GM18508 (cell line): ENCODE results near the gene GPATCH8.
"Not testable (repeated sequence)": the region's sequence is repeated elsewhere in the genome, so short reads cannot be mapped to it uniquely, and the experiment has no call there.

ENCODE experiments used
- ATAC-seq: cut with Tn5 transposase; IDR thresholded peaks from one replicate; pipeline ENCODE4 v1.9.1; 2021; ENCODE audit warnings: moderate number of reproducible peaks; ENCODE audit not compliant: insufficient read depth, unreplicated experiment

Gene GPATCH8

DNA sequence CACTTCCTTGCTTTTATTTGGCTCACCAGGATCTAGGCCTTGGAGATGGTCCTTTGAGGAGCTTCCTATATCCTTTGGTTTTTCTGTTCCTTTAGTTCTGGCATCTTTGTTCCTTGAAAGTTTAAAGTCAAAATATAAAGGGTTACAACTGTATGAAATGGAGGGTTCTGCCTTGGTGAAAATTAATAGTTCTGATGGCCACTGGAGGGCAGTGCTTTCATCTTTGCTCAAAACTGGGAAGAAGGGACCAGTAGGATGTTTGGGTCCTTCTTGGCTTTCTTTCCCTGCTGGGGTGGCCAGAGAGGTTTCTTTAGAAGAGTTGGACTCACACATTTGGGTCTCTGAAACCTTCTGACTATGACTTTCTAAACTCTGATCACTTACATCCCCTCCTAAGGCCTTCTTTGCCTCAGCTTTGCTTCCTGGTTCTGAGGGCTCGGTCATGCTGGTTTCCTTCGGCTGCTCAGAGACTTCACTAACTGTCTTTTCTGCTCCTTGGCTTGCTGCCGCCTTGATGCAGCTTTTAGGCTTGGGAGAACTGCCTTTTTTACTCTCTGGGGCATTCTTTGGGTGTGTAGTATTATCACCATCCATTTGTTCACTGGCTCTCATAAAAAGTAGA lies 102.9 kb downstream of the GPATCH8 start:
- ATAC-seq = no peak

DNA sequence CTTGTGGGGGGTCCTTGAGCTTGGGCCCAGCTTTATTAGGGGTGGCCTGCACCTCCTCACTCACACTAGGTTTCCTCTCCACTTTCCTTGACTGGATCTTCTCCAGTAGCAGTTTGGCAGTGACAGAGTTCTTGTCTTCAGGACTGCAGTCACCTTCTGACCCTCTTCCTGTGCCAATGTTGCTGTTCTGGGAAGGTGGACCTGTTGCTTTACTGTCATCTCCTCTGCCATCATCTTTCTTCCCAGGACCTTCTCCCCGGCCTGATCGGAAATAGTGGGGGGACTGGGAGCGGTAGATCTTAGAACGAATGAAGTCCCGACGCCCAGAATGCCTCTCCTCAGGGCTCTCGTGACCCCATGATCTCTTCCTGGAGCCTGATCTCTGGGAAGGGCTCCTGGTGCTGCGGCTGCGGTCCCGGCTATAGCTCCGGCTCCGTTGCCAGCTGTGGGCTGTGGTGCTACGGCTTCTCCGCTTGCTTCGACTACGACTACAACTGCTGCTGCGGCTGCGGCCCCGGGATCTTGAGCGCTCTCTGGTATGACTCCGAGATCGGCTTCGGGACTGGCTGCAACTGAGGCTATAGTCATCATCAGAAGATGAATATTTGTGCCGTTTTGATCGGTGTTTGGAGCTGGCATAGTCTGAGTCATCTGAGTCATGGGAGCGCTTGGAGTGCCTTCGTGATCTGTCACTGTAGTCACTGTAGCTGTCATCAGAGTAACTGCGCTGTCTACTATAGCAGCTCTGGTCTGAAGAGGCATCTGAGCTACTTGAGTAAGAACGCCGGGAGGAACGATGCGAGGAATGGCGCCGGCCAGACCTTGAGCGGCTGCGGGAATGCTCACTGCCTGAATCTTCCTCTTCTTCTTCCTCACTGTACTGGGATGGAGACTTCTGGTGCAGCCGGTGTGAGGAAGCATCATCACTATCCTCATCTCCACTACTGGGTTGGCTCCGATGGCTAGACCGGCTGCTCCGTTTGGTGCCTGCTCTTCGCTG lies 104.2 kb downstream of the GPATCH8 start:
- no peak for ATAC-seq

DNA sequence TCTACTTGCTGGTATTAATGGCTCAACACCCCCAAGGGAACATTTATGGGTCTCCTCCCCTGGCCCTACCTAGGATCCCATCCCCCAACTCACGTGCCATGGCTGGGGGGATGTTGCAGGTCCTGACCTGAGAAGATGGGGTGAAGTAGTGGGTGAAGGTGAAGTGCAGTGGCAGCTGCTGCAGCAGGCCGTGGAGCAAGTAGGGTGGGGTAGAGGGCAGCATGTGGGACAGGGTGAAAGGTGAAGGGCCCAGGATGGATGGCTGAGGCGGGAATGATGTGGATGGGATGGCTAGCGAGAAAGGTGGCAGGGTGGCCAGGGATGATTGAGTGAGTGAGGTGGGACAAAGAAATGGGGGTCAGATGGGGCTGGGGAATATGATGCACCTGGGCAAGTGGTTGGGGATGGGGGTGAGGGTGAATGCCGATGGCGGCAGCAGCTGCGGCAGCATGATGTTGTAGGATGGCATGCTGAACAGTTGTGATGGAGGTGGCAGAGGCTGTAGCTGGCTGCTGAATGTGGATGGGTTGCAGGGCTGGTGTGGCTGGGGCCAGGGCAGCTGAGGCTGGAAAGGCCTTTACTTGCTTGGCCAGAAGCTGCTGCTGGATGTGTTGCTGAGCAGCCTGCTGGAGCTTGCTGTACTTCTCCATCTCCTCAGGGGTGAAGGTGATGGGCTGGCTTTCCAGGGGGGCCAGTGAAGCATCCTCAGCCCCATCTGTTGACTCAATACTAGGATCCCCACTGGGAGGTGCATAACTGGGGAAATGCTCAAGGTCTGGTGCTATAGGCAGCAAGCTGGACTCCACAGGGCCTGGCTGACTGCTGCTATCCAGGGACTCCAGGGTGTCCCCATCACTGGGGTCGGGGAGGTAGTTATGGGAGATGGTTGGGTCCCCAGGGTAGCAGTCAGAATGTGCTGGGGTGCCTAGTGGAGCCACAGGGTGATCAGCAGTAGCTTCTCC lies 105.4 kb downstream of the GPATCH8 start:
- no peak for ATAC-seq

DNA sequence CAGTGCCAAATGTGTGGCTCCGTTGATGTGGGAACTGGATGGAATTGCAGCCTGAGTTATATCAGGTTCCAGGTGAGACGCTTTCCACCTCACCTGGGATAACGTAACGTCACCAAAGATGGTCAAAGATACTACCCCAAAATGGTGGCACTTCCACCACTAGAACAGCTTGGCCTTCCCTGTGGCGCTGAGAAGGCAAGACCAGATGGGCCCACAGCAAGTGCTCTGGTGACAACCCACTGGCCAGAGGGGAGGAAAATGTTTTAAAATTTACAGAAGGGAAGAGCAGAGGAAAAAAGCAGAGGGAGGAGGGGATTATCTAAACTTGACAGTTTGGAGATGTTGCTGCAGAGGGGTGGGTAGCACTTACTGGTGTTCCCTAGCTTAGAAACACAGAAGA lies 106.3 kb downstream of the GPATCH8 start:
- ATAC-seq = no peak

DNA sequence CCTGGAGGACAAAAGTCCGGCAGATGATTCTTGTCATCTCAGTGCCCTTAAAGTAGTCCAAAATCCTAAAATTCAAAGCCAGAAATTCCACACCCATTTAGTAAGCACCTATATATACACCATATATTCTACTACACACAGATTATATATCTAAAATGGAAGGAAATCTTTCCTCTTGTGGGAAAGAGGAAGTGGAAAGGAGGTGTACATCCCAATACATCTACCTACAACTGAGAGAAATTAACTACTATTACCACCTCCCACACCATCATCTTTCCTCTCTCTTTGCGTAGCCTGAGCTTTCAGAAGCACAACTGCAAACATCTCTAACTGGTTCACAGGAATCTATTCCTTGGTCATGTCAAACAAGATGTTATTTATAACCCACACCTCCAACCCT lies 108.4 kb downstream of the GPATCH8 start:
- ATAC-seq = no peak

DNA sequence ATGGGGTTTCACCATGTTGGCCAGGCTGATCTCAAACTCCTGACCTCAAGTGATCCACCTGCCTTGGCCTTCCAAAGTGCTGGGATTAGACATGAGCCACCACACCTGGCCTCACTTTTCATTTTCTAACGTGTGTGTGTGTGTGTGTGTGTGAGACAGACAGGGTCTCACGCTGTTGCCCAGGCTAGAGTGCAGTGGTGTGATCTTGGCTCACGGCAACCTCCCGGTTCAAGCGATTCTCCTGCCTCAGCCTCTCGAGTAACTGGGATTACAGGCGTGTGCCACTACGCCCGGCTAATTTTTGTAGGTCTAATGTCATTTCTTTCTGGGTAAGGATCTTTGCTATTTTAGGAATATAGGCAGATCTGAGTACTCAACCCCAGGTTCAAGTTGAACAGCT lies 109.1 kb downstream of the GPATCH8 start:
- not testable (repeated sequence) for ATAC-seq

DNA sequence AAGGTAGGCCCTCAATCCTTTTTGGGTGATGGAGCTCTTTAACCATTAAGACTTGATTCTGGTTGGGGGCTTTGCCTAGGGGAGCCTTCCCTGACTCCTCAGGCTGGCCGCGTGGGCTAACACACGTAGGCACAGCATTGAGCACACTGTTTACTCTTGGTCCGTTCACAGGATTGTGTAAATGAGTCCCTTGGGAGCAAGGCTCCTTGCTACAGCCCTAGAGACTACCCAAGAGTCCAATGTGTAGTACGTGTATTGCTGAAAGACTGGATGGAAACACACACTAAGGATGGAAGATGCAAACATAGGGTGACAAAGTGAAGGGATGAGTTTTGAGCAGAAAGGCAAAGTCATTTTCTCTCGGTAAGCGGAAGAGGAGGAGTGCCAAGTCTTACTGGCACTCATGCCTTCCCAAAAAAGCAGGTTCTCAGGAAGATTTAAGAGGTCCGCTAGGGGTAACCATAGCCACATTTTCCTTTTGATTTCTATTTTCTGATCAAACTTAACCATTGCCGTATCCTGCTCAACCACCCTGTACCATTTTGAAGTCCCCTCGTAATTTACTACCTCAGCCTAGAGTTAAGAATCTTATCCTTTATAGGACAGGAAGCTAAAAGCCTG lies 112.8 kb downstream of the GPATCH8 start:
- no peak for ATAC-seq

DNA sequence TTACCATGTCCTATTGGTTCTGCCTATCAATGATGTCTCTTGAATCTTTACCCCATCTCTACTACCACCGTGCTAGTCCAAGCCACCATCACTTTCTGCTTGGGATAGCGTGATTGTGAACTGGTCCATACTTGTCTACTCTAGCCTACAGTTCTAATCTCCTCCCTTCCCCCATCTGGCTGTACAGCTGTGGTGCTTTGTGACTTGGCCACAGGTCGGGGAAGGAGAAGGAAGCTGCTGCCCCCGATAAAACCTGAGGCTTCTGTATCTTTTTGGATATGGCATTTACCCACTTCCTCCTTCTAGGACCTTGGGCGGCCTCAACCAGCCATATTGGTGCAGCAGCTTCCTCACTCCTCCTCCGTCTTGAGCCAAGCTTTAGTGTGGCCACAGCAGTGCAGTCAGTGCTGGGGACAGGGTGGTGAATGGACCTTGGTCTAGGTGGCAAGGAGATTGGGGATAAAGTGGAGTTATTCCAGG lies 113.4 kb downstream of the GPATCH8 start:
- no peak for ATAC-seq

DNA sequence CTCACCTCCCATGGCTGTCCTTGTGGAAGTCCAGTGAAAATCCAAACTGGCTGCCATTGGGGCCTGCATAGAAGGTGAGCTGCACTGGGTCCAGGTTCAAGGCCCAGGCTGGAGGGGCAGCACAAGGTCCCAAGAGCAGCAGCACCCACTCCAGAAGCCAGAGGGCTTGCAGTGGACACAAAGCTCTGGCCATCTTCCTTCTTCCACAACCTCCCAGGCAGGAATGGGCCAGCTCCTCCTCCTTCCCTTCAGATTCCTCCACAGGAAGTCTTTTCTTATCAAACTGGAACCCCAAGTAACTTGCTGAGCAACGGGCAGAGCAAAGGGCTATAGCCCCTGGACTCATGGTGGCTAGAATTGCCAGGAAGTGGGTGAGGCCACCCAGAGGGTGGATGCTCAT lies 113.9 kb downstream of the GPATCH8 start, which contains the start of gene ITGA2B:
ITGA2B (minus strand) TSS at position 369 of the 400 bp plus-strand sequence; CDS start at position 193, 176 bp downstream.
- ATAC-seq = no peak

DNA sequence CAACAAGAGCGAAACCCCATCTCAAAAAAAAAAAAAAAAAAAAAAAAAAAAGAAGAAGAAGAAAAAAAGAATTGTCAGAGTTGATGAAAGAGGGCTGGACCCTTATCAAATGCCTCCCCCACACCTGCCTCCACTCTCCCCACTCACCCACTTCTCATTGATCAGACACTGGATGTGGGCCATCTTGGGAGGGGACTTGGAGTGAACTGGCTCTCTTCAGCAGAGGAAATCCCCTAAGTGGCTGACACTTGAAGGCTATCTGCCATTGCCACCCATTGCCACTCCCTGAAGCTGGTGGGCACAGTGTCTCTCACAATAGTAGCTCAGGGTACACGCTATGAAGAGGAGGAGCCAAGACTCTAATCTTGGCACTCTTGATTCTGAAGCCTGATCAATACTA lies 115.4 kb downstream of the GPATCH8 start:
- no peak for ATAC-seq

DNA sequence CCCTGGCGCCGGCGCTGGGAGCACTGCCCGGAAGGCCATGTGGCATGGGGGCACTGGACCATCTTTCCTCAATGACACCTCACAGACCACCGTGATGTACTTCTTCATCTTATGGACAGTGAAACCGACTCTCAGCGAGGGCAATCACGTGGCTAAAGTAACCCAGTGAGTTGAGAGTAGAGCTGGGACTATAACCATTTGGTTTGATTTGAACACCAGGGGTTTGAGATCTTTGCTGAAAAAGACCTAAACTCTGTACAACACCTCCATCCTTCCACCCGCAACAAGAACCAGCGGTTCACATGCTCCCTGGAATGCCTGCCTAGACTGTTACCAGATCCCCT lies 117.1 kb downstream of the GPATCH8 start:
- ATAC-seq = no peak

DNA sequence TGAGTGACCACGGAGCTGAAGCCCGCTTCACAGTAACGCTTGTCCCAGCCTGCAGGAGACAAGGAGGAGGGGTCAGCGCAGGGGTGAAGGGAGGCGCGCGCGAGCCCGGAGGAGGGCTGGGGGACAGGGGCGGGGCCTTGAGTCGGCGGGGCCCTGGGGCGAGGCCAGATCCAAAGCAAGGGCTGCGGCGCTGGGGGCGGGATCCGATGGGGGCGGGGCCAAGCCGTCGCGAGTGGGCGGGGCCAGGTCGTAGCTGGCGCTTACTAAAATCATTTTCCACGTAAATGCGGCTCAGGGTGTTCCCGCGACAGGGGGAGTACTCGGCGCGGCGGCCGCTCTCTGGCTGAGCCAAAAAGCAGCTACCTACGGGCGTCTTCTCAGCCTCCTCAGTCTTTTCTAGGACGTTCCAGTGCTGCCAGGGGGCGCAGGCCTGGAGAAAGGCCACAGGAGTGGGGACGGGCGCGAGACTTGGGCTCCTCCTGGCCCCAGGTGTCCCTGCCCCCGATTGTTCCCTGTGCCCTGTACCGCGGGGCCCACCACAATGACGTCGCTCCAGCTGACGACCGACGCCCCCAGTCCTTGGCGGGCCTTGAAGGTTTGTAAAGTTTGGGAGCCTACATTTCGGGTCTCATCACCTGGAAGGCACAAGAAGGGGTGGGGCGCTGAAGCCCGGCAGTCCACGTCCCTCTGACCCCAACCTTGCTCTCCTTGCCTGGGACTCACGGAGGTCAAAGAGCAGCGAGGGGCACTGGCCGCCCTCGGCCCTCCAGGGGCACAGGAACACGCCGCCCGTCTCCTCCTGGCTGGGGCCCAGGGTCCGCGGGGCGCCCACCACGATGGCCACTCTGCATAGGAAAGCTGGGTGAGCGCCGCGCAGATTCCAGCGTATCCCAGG lies 117.7 kb downstream of the GPATCH8 start:
- no peak for ATAC-seq

DNA sequence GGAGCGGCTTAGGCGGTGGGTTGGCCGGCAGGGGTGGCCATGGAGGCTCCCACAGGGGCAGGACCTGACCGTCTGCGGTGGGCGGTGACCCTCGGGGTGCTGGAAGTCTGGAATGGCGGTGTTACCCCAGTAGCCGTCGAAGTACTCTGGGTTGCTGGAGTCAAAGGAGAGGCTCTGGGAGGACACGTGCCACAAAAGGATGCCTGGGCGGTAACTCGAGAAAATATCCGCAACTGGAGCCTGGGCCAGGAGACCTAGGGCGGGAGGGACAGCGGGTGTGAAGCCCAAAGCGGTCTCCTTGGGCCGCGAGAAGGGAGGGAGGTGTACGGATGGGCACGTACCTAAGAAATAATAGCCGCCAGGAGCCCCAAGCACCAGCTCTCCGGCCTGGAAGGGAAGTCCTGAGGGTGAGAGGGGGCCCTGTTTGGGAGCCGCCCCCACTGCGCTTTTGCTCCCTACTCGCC lies 118.4 kb downstream of the GPATCH8 start:
- no peak for ATAC-seq

DNA sequence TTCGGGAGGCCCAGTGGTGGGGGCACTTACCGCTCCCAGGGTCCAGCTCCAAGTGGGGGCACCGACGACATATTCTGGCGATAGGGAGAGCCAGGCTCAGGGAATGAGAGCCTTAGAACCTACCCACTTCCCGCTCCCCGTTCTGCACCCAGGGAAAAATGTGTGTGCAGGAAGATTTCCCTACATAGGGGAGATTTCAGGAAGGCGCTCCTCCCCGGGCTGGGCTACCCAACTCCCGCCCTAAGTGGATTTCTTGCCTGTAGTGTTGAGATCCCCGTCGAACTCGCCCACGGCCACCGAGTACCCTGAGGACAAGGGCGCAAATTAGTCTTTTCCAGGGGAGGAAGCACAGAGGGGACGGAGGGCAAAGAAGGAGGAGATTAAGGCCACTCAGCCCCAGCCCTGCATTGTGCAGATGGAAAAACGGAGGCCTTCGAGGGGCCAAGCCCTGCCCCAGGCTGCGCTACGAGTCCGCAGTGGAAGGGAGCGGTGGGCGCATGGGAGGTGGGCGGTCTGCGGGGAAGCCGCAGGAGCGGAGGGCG lies 118.9 kb downstream of the GPATCH8 start:
- ATAC-seq = no peak

DNA sequence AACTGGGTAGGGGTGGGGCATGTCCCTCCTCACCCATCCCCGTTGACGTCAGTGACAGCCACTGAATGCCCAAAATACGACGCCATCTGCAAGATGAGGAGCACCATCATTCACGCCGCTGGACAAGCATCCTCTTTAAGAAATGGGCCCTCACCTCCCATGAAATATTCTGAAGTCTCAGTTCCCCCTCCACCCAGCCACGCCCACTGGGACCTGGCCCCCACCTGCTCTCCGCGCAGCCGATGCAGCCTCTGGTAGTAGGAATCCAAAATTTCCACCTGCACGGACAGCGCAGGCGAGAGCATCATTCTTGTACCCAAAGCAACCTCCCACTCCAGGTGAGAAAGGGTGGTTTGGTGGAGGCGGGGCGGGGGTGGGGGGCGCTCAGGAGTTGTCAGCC lies 119.3 kb downstream of the GPATCH8 start:
- no peak for ATAC-seq

DNA sequence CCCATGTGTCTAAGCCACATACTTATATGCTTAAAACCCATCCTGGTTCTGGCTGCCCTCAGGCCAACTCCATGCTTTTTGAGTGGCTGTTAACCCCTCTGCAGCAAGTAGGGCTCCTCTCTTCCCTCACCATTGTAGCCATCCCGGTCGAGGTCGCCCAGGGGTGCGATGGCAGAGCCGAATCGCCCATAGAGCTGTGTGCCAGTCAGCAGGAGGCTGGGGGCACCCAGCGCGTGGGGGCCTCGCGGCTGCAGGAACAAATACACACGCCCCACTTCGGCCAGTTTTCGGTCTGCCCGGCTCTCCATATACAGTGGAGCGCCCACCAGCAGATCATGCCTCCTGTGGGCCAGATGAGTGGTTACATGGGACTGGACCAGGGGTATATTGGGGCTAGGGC lies 119.8 kb downstream of the GPATCH8 start:
- no peak for ATAC-seq

DNA sequence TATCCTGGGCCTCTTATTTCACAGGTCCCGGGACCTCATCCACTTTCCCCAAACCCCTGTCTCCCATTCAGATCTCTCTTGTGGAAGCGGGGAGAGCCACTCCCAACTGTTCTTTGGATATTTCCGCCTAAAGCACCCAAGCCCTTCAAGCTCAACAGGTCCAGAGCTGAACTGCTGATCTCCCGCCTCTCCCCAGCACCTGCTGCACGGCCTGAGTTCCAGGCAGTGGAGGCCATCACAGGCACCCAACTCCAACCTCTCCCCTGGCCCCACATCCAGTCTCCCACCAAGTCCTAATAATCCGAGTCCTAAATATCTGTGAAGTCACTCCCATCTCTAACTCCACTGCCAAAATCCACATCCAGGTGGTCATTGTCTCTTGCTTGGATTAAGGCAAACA lies 120.3 kb downstream of the GPATCH8 start:
- no peak for ATAC-seq

DNA sequence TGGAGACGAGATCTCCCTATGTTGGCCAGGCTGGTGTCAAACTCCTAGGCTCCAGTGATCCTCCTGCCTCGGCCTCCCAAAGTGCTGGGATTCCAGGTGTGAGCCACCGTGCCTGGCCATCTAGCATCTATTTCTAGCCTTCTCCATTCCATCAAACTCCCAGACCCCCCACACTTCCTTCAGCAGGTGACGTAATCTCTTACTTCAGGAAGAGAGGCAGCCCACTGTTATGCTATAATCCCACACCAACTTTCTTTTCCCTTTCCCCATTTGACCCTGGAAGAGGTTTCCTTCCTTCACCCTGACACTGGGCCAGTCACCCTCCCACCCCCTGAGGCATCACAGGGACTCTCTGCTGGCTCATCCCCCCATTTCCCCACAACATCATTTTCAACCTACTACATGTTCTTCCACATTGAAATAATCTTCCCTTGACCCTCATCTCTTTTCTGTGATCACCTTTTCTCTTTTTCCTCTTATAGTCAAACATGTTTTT lies 121.3 kb downstream of the GPATCH8 start:
- ATAC-seq = no peak
